K562 treated with DMSO at 1 percent for 4 hours (cell line): ENCODE measurements around the gene CMTM5. TPM values are rescaled to one million over a fixed set of nuclear protein-coding genes. Genes with fewer than 3 reads are reported as not detected.

Experiments
- total RNA-seq: library from RNA; unstranded; fragments of 300-600 nt; gene quantifications from 2 replicates; pipeline ENCODE4 v1.2.3, GENCODE V29; 2022; ENCODE audit not compliant: insufficient read depth

CMTM5 gene, protein sequence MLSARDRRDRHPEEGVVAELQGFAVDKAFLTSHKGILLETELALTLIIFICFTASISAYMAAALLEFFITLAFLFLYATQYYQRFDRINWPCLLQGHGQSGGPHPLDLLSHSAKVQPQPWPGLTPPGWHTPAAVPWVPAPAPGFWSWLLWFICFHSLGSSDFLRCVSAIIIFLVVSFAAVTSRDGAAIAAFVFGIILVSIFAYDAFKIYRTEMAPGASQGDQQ
- not detected in 2 replicates for total RNA-seq

DNA sequence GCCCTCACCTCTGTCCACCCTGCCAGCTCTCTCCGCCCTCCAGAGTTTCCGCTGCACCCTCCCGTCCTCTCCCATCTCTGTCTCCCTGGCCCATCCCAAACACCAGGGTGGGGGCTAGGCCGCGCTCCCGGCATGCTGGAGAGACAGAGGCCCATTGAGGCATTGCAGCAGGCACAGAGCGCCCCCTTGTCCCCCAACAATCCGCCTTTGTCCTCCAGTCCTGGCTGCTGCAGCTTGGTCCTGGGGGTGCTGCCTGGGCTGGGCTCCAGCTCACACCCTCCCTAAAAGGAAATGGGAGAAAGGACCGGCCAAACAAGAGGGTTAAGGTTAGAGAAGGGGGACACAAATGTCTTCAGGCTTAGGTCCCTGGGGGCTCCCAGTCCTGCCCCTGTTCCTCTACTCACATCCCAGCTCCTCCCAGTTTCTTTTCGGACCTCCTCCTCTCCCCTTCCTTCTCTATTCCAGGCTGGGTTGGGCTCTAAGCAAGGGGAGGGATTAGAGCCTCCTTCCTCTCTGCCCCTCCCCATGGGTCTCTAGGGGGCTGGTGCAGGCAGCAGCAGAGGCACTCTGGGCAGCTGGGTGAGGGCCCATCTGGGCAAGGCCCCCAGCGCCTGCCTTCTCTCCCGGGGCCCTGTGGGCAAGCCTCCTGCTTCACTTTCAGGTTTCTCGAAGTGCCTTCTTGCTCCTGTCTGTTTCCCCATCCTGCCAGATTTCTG lies at the start of gene CMTM5:
CMTM5 (plus strand) TSS at position 565 of the 716 bp plus-strand sequence. CDS start 206 bp downstream, outside the sequence.

DNA sequence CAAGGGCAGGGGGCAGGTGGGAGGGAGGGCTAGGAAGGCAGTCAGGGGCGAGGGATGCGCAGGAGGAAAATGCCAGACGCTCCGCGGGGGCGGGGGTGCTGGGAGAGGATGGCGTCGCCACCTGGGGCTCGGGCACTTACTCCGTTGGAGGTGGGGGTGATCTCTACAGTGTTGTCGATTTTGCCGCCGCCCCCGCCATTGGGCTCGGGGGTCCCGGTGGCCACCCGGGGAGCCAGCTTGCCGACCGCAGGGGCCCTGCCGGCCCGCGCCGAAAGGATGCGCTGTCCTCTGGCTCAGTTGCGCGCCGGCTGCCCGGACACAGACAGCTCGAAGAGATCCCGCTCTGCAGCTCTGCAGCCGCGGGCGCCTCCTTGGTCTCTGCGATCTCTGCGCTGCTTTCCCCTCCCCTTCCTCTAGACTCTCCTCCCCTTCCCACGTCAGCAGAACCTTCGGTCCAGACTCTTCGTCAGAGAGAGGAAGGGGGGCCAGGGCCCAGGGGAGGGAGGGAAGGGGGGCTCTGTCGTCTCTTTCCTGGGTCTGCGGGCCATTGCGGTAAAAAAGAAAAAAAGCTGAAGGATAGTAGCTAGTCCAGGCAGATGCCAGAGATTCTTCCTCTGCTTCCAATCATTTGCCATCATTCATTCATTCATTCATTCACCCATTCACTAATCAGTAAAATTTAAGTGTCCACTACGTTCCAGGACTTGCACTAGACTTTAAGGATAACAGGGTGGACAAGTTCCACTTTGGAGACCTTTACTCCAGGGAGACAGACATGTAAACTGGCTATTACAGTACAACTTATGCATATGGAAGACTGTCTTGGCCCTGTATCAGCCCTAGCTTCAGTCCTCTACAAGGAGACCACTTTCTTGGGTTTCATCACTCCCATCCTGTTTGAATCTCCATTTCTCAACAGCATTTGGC lies 24.1 kb upstream of the CMTM5 start, which contains the start of gene SLC22A17:
SLC22A17 (minus strand) TSS at position 382 of the 927 bp plus-strand sequence.

DNA sequence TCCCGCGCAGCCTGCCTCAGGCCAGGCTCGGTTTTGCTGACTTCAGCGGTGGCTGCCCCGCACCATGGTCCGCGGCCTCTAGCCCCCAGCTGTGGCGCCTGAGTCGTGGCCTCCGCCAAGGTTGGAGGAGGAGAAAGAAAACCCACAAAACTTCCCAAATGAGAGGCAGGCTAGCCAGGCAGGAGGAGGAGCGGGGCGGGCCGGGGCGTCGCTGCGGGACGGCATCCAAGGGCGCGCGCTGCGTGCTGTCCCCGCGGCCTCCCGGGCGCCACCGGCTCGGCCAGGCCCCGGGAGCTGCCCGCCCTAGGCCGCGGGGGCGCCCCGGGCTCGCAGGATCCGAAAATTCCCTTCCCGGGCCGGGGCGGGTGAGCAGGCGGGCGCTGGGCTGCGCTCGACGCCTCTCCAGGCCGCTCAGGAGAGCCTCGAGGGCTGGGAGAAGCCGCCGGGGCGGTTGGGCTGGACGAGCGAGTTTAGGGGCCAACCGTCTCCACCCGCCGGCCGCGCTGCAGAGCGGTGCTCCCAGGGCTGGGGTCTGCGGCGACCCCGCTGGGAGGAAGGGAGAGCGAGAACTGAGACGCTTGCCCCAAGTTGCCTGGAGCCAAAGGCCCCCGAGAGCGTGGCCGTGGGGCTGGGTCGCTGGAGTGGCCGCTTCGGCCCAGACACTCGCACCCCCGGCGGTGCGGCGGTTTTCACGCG lies 11.7 kb upstream of the CMTM5 start, which contains the start of gene EFS:
EFS (minus strand) TSS at position 137 of the 696 bp plus-strand sequence. CDS start 147 bp downstream, outside the sequence.

DNA sequence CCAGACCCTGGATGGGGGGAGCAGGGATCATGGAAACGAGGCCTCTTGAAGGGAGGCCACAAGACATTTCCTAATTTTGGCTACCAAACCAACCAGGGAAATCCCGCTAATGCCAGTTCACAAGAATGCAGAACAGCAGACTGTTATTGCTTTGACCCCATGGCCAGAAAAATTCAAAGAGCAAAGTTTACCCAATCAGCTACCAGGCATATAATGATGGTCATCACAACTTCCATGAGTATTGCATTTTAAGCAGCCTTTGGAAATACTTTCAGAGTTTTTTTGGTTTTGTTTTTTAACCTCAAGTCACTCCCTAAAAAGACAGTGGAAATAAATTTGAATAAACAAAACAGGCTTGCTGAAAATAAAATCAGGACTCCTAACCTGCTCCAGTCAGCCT lies 4.3 kb upstream of the CMTM5 start, which contains the start of gene IL25:
IL25 (plus strand) TSS at position 301 of the 400 bp plus-strand sequence.

DNA sequence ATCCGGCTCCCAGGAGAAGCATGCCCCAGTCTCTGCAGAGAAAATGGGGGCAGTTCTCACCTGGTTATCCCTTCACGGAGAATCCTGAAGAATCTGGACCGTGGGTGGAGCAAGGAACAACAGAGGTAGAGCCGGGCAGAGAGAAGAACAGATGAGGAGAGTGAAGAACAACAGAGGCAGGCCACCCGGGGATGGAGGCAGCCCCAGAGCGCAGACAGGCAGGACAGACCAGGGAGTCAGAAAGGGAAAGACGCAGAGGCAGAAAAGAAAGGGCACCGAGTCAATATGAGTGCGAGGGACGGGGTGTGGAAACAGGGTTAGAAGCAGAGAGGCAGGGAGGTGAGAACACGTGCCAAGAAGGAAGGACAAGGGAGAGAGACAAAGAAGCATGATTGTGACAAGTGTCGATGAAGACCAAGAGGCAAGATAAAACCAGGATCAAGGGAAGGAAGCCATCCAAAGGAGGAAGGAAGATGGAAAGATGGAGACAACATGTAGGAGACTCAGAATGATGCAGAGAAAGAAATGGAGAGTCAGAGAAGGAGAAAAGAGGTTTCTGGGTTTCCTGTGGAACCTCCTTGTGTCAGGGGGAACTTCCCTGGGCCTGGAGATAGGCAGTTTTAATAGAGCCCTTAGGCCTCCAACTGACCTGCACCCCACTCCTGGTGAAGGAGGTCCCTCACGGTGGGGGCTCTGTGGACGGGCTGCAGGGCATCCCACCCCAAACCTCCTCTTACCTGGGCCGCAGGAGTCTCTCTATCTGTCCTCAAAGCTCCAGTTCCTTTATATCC lies 30.9 kb downstream of the CMTM5 start, which contains the start of gene MYH6:
MYH6 (minus strand) TSS at position 758 of the 791 bp plus-strand sequence. CDS start 1,050 bp downstream, outside the sequence.

Other genes with a start within 250 kb of the CMTM5 start
- gene SLC7A8, start 193.4 kb upstream of the CMTM5 start, total RNA-seq, result 3.0 and 7.0 TPM in 2 replicates
- gene RNF212B, start 139.1 kb upstream of the CMTM5 start, total RNA-seq, result not detected in 2 replicates
- 9.7 and 10.7 TPM in 2 replicates for gene HOMEZ, start 90.9 kb upstream of the CMTM5 start, total RNA-seq
- gene PPP1R3E, start 74.2 kb upstream of the CMTM5 start, total RNA-seq, result 7.0 and 7.3 TPM in 2 replicates
- 13.9 and 16.1 TPM in 2 replicates for gene BCL2L2, start 70.2 kb upstream of the CMTM5 start, total RNA-seq
- gene PABPN1, start 55.6 kb upstream of the CMTM5 start, total RNA-seq, result 110 and 120 TPM in 2 replicates
- gene SLC22A17, start 24.2 kb upstream of the CMTM5 start, total RNA-seq, result not detected in 2 replicates
- gene EFS, start 11.9 kb upstream of the CMTM5 start, total RNA-seq, result not detected in 2 replicates
- not detected in 2 replicates for gene IL25, start 4.2 kb upstream of the CMTM5 start, total RNA-seq
- not detected in 2 replicates for gene MYH6, start 31.2 kb downstream of the CMTM5 start, total RNA-seq
- not detected in 2 replicates for gene MYH7, start 58.6 kb downstream of the CMTM5 start, total RNA-seq
- 28.6 and 32.2 TPM in 2 replicates for gene NGDN, start 92.7 kb downstream of the CMTM5 start, total RNA-seq
- 0.06 TPM in 1 of 2 replicates, not detected in the other for gene ZFHX2, start 174.7 kb downstream of the CMTM5 start, total RNA-seq
- gene THTPA, start 179.2 kb downstream of the CMTM5 start, total RNA-seq, result 0.98 and 3.0 TPM in 2 replicates
- gene AP1G2, start 190.7 kb downstream of the CMTM5 start, total RNA-seq, result 27.4 and 32.2 TPM in 2 replicates
- not detected in 2 replicates for gene JPH4, start 201.7 kb downstream of the CMTM5 start, total RNA-seq